AG04449 (cell line): ENCODE data around the gene SDR42E1.

Experiments used
- CTCF ChIA-PET: fragments of 350-600 bp; formaldehyde crosslinking; extraction: SDS; loops from one replicate; lab custom pipeline; 2021; ENCODE audit warnings: antibody characterized with exemption; lab: Yijun Ruan, JAX
- POLR2A ChIA-PET: fragments of 400-600, 350-600 bp; formaldehyde crosslinking; extraction: SDS; loops from one replicate; lab custom pipeline; 2020; ENCODE audit warnings: antibody characterized with exemption, inconsistent platforms; lab: Yijun Ruan, JAX
- DNase-seq: peaks from one replicate; pipeline ENCODE4 v3.0.0-alpha.2; 2010; ENCODE audit warnings: low read depth, low spot score
- H3K4me3 ChIP-seq: 2 replicates; pipeline ENCODE4 v1.5.1; 2011; ENCODE audit warnings: low read depth, mild to moderate bottlenecking, control low read depth, low read length
- TF ChIP-seq, protein P1 (sequence below): IDR thresholded peaks from one replicate; pipeline ENCODE4 v1.5.1; 2011; ENCODE audit warnings: mild to moderate bottlenecking, moderate library complexity, low read length, control low read depth, inconsistent platforms; ENCODE audit not compliant: insufficient read depth; ENCODE audit errors: missing control alignments

SDR42E1 gene, protein sequence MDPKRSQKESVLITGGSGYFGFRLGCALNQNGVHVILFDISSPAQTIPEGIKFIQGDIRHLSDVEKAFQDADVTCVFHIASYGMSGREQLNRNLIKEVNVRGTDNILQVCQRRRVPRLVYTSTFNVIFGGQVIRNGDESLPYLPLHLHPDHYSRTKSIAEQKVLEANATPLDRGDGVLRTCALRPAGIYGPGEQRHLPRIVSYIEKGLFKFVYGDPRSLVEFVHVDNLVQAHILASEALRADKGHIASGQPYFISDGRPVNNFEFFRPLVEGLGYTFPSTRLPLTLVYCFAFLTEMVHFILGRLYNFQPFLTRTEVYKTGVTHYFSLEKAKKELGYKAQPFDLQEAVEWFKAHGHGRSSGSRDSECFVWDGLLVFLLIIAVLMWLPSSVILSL

DNA sequence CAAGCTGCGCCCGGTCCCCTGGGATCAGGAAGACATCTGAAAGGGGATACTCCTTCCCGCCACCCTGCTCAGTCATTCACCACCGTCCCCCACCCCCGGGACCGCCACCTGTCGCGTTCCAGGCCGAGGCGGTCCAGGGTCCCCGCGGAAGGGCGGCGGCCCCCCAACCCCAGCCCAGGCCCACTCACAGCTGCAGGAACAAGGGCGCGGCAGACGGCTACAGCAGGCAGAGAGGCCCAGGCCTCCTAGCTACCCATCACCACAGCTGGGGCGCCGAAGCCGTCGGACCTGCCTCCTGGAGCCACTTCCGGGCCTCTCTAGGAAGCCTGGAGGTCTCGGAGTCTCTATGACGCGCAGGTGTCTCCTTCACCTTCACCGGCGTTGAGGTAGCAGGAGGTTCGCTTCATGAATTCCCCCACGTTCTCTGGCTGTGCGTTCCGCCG, at the start of gene SDR42E1:
Gene SDR42E1, minus strand, starts transcription at position 272 of the 443 bp plus-strand sequence. CDS start 10,612 bp downstream, outside the sequence.
- no peak within 1 kb of the TSS for H3K4me3 ChIP-seq
- TF ChIP-seq, protein P1, sequence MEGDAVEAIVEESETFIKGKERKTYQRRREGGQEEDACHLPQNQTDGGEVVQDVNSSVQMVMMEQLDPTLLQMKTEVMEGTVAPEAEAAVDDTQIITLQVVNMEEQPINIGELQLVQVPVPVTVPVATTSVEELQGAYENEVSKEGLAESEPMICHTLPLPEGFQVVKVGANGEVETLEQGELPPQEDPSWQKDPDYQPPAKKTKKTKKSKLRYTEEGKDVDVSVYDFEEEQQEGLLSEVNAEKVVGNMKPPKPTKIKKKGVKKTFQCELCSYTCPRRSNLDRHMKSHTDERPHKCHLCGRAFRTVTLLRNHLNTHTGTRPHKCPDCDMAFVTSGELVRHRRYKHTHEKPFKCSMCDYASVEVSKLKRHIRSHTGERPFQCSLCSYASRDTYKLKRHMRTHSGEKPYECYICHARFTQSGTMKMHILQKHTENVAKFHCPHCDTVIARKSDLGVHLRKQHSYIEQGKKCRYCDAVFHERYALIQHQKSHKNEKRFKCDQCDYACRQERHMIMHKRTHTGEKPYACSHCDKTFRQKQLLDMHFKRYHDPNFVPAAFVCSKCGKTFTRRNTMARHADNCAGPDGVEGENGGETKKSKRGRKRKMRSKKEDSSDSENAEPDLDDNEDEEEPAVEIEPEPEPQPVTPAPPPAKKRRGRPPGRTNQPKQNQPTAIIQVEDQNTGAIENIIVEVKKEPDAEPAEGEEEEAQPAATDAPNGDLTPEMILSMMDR: no peak
- DNase-seq: no peak
- CTCF ChIA-PET: no interaction called here
- POLR2A ChIA-PET: no interaction called here

DNA sequence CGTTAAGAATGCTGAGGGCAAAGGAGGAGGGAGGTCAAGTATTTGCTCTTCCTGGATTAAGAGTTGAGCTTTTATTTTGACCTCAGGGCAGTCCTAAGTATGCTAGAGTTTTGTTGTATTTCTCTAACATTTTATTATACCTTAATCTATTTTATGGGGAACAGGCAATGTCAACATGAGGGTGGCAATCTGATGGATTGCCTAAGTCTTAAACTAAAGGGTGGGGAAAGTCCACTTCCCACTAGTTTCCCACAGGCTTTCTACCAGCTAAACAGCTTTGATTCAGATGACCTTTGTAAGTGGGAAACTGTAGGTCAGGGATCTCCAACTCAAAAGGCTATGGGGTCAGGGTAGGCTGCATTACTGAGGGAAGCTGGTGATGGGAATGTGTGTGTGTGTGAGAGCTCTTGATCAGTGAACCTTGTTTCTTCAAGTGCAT, 48.7 kb upstream of the SDR42E1 start:
- H3K4me3 ChIP-seq: no peak overlapping the region
- no peak for DNase-seq
- ChIA-PET CTCF (interaction anchor here (1.3 to 1.7 kb wide), 3 partner anchors 16 to 119 kb away, joined by 3 to 5 read pairs (median 4); no protein-coding TSS in a partner anchor), POLR2A (no interaction called here)
- TF ChIP-seq, protein P1: no peak

DNA sequence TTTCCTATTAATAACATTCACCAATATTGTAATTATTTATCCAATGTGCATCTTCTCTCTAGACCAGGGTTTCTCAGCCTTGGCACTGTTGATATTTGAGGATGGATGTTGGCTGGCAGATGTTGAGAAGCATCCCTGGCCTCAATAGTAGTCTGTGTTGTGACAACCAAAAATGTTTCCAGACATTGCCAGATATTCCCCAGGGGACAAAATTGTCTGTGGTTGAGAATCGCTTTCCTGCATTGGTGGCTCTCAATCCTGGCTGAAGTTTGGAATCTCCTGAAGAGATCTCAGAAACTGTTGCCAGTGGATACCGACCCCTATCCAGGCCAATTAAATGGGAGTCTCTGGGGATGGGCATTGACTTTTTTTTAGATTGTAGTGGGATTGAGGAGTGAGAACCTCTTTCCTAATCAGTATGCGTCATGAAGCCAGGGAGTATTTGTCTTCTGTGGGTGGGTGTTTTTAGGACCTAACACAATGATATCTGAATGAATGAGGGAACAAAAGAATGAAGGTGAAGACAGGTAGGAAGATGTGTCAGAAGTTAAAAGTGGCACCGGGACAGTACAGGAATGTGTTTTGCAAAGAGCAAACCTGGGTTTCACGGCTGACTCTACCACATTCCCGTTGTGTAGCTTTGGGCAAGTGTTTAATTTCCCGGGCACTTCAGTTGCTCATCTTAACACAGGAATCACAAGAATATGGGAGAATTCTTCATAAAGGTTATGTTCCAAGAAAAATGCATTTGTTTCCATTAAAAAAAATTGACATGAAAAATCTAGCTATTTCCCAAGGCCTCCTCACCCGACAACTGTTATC, 48.1 kb upstream of the SDR42E1 start:
- no peak for DNase-seq
- TF ChIP-seq, protein P1: no peak
- no peak overlapping the region for H3K4me3 ChIP-seq
- ChIA-PET POLR2A (no interaction called here), CTCF (interaction anchor here (1.3 to 1.5 kb wide), 2 partner anchors 30 to 118 kb away, joined by 3 to 5 read pairs; no protein-coding TSS in a partner anchor)

DNA sequence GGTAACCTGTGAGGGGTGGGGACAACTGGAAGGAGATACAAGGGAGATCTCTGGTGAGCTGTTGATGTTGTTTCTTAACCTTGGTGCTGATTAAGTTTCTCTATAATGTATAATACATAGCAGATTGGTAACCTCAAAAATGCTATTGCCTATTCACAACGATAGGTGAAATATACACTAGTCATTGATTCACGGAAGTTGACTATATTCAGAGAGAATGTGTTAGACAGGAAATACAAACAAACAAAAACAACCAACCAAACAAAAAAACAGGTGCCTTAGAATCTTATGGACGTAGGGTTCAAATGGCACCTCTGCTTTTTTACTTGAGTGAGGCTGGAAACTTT, 45.3 kb upstream of the SDR42E1 start:
- no peak for DNase-seq
- ChIA-PET CTCF (interaction anchor here (0.9 kb wide), 1 partner anchor 110 kb away, joined by 4 read pairs; no protein-coding TSS in a partner anchor), POLR2A (no interaction called here)
- H3K4me3 ChIP-seq: no peak overlapping the region
- TF ChIP-seq, protein P1: no peak

DNA sequence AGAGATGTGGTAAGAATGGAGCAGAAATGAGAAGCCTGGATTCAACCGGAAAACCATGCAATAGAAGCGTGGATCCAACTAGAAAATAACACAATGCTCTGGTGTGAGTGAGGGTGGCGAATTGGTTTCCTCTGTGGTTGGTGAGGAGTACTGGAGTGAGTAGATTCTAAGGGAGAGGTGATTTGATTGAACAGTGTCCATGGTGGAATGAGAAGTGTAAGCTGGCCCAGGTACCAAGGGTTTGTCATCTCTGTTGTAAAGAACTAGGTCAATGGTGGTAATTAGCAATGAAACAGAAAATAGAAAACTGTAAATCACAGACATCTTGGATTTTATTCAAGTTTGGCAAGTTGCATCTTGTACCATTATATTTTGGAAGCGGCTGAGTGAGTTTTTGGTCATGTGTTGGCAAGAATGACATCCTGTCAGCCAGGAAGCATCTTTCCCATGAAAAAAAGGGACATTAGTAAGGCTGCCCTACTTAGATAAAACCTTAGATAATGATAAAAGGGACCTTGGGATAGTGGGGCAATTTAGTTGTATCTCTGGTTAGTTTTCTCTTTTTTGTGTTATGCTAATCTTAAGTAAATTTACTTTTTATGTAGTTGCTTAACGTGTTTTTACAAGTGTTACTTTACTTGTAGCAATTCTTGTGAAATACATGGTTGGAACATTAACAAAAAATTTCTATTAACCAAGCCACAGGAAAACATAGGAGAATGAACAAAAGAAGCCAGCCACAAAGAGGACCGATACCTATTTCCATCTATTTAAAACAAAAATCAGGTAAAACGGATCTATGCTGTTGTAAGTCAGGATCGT, 44.7 kb upstream of the SDR42E1 start:
- CTCF ChIA-PET: interaction anchor here (0.9 kb wide), 1 partner anchor 110 kb away, joined by 4 read pairs; no protein-coding TSS in a partner anchor

More for the DNA sequence above, 44.7 kb upstream of the SDR42E1 start:
- no peak for DNase-seq
- POLR2A ChIA-PET: no interaction called here
- TF ChIP-seq, protein P1: no peak
- no peak overlapping the region for H3K4me3 ChIP-seq
